ENCODE results near the gene PTPRA.

GRCh38 chr20:2991532-2991931 is 118.3 kb downstream of the PTPRA start:
- TF ChIP-seq CTCF (IDR thresholded peaks at IDR 0.05 in 4 of 5, conservative IDR thresholded peaks at IDR 0.05 in 1 of 5) (no peak), POLR2A (IDR thresholded peaks at IDR 0.05) (no peak)

Measured in gastrocnemius medialis (tissue), 4 donors.